ENCODE results near the gene COX20.

COX20 gene

DNA sequence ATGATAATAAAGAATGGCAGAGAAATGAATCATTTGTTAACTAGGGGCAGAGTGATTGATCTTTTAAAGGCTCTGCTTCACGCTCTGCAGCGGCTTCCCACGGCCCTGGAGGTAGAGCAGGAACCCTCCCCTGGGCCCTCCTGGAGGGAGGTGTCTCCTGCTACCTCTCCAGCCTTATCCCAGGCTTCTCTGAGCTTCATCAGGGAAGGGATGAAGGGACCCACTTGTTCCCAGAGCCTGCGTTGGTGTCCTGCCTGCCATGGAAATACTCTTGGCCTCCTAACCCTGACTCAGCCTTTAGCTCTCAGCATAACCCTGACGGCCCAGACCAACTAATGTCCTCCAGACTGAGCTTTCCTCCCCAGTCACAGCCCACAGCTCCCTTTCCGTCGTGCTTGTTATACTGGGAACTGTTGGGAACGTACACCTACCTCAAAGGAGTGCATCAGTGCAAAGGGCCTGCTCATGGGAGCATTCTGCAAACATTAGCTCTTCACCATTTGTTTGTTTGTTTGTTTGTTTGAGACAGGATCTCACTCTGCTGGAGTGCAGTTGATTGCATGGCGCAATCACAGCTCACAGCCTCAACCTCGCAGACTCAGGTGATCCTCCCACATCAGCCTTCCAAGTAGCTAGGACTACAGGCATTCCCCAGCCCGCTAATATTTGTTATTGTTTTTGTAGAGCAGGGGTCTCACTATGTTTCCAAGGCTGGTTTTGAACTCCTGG is 46.3 kb downstream of the COX20 start:
- no peak for DNase-seq

DNA sequence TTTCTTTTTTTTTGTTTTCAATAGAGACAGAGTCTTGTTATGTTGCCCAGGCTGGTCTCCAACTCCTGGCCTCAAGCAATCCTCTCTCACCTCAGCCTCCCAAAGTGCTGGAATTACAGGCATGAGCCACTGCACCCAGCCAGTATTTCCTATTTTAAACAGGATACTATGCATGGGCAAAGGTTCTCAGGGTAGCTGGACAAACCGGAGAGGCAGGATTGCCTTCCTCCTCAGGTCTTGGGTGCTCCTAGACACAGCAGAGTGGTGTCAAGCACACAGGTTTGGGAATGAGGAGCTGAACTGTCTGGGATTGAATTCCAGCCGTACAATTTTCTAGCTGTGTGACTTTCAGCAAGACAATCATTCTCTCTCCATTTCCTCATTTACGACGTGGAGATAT is 51.8 kb downstream of the COX20 start:
- DNase-seq = no peak

DNA sequence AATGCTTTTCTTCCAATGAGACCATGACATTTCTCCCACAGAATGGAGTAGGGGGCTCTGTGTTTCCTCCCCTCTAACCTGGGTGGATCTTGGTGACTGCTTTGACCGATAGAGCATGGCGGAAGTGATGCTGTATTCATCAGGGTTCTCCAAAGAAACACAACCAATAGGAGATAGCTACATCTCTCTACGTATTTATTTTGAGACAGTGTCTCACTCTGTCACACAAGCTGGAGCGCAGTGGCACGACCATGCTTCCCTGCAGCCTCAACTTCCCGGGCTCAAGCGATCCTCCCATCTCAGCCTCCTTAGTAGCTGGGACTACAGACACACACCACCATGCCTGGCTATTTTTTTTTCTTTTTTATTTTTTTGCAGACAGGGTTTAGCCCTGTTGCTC is 58.4 kb downstream of the COX20 start:
- DNase-seq = no peak
